ENCODE data around the gene MLN. TPM values are rescaled to one million over a fixed set of nuclear protein-coding genes. Genes with fewer than 3 reads are reported as not detected.

MLN gene
- total and polyA plus RNA-seq, 7 donors, result not detected

DNA sequence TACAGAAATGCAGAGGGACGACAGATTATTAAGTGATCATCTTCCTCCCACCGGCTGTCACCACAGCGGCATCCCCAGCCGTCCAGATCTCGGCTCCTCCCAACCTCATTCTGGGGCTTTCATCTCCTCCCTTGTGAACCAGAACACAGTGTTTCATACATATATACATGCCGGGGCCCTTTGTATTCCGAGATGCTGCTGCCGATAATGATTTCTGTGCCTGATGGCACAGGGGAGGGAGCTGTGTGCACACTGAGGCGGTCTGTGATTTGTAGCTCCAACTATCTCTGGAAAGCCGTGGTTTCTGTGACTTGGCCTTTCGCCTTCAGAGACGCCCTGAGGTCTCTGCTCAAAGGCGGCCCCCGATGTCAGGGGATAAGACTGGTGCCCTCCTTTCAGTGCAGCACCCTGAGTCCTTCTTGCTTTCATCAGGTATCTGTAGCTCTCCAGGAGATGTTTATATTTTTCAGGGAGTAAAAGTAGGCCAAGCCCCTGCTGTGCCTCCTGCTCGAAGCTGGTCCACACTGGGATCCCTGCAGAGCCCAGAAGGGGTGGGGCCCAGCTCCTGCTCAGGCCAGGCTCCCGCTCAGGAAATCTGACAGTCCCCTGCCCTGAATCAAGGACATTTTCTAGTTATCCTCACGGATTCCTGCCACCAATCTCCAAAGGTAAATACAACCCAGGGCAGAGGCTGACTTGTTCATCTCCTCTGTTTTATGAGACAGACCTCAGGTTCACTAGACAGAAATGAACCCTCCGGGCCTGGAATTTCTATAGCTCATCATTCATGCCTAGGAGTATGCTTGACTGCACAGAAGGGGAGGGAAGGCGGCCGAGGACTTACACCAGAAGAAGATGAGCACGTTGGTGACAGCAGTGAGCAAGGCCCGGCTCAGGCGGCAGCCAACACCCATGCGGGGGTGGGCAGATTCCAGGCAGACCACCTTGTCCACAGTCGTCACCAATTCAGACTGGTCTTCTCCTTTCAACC lies 26.1 kb downstream of the MLN start:
- ATAC-seq (no peak), DNase-seq (no peak)
- Histone ChIP-seq H3K4me3 (no peak overlapping the region), H3K9me3 (no peaks in the 10 kb centered on the region), H3K36me3 (ENCODE audit: insufficient read depth in 1 of 2, low read depth in 1 of 2) (peaks cover 29 to 98% of the 10 kb centered on the region in 2 donors), H3K4me1 (no peaks in the 10 kb centered on the region), H3K27ac (no peak overlapping the region), H3K27me3 (ENCODE audit: insufficient read depth in 3 of 3, low read length in 2 of 3) (no peaks in the 10 kb centered on the region)
- intact Hi-C loops (cut with DNase I), result no loop called here
- WGBS, 3 donors, result 89 to 92% (median 90%) methylated on average over 25 of the region's 25 CpGs
- TF ChIP-seq, protein P1, sequence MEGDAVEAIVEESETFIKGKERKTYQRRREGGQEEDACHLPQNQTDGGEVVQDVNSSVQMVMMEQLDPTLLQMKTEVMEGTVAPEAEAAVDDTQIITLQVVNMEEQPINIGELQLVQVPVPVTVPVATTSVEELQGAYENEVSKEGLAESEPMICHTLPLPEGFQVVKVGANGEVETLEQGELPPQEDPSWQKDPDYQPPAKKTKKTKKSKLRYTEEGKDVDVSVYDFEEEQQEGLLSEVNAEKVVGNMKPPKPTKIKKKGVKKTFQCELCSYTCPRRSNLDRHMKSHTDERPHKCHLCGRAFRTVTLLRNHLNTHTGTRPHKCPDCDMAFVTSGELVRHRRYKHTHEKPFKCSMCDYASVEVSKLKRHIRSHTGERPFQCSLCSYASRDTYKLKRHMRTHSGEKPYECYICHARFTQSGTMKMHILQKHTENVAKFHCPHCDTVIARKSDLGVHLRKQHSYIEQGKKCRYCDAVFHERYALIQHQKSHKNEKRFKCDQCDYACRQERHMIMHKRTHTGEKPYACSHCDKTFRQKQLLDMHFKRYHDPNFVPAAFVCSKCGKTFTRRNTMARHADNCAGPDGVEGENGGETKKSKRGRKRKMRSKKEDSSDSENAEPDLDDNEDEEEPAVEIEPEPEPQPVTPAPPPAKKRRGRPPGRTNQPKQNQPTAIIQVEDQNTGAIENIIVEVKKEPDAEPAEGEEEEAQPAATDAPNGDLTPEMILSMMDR (IDR thresholded peaks at IDR 0.05), result no peak

DNA sequence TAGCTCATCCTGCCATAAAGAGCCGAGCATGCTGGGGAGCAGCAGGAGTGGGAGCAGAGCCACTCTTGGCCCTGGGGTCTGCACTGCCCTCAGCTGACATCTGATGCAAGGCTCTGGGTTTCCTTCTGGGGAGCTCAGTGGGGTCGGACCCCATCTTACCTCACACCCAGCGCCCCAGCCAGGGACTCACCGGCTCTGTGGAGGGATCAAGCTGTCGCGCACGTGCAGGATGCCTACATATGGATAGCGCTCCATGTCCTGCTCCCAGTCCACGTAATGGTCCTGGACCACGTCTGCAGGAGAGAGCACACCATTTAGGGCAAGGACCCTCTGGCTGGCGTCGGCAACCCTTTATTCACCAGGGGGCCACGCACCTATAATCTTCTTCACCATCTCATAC lies 27.0 kb downstream of the MLN start:
- ATAC-seq, result no peak
- H3K27me3 ChIP-seq (ENCODE audit: insufficient read depth in 3 of 3, low read length in 2 of 3), result no peaks in the 10 kb centered on the region
- TF ChIP-seq, protein P1 (IDR thresholded peaks at IDR 0.05), result no peak
- WGBS, 3 donors, result 88 to 97% (median 92%) methylated on average over 13 of the region's 13 CpGs
- peaks cover 6% of the 10 kb centered on the region for H3K4me1 ChIP-seq
- intact Hi-C loops (cut with DNase I), result no loop called here
- H3K36me3 ChIP-seq (ENCODE audit: insufficient read depth in 1 of 2, low read depth in 1 of 2), result peaks cover 29 to 94% of the 10 kb centered on the region in 2 donors
- DNase-seq, result no peak
- H3K9me3 ChIP-seq, result no peaks in the 10 kb centered on the region
- no peak overlapping the region for H3K4me3 ChIP-seq
- no peak overlapping the region for H3K27ac ChIP-seq

- no peak overlapping the region for H3K27ac ChIP-seq
- TF ChIP-seq, protein P1 (IDR thresholded peaks at IDR 0.05), result no peak
- no peak for DNase-seq
- ATAC-seq, result no peak
- H3K4me3 ChIP-seq, result no peak overlapping the region
- no peaks in the 10 kb centered on the region for H3K9me3 ChIP-seq
- WGBS, 3 donors, result 86 to 89% (median 89%) methylated on average over 4 of the region's 4 CpGs
- peaks cover 12% of the 10 kb centered on the region for H3K4me1 ChIP-seq
- no peaks in the 10 kb centered on the region for H3K27me3 ChIP-seq (ENCODE audit: insufficient read depth in 3 of 3, low read length in 2 of 3)
- intact Hi-C loops (cut with DNase I), result no loop called here
- H3K36me3 ChIP-seq (ENCODE audit: insufficient read depth in 1 of 2, low read depth in 1 of 2), result peaks cover 29 to 89% of the 10 kb centered on the region in 2 donors
Observed at GRCh38 chr6:33776186-33776585, 27.6 kb downstream of the MLN start.

GRCh38 chr6:33774774-33775173 lies 29.0 kb downstream of the MLN start:
- ATAC-seq, result no peak
- intact Hi-C loops (cut with DNase I), result loop anchor here in 1 of 2 donors (5.0 kb wide), 3 partner anchors 187 to 378 kb away; no protein-coding TSS in a partner anchor

More at GRCh38 chr6:33774774-33775173, 29.0 kb downstream of the MLN start:
- WGBS, 3 donors, result 93 to 98% (median 96%) methylated on average over 3 of the region's 3 CpGs
- Histone ChIP-seq H3K27me3 (ENCODE audit: insufficient read depth in 3 of 3, low read length in 2 of 3) (no peaks in the 10 kb centered on the region), H3K27ac (no peak overlapping the region), H3K4me3 (no peak overlapping the region), H3K9me3 (no peaks in the 10 kb centered on the region), H3K36me3 (ENCODE audit: insufficient read depth in 1 of 2, low read depth in 1 of 2) (peaks cover 29 to 75% of the 10 kb centered on the region in 2 donors), H3K4me1 (peaks cover 23% of the 10 kb centered on the region)
- TF ChIP-seq, protein P1 (IDR thresholded peaks at IDR 0.05), result no peak
- no peak for DNase-seq

All from psoas muscle (tissue), 8 donors.